CD4-positive, CD25-positive, alpha-beta regulatory T cell (primary cell): ENCODE results near the gene HSPB7. TPM values are rescaled to one million over a fixed set of nuclear protein-coding genes. Genes with fewer than 3 reads are reported as not detected.

ENCODE experiments used
- ATAC-seq, 2 donors: fragments of 150-1000 bp; cut with Tn5 transposase; one replicate each; pipeline ENCODE4 v1.10.0; 2021; ENCODE audit warnings: low read depth in 2 of 2, moderate number of reproducible peaks in 2 of 2, moderate library complexity in 1 of 2
- DNase-seq, 3 donors: peaks; one replicate each; pipeline versions ENCODE4 v3.0.0 to v3.0.0-alpha.2; 2012 to 2022; ENCODE audit warnings: mixed read lengths in 1 of 3
- H3K27ac ChIP-seq: one replicate; pipeline ENCODE4 v1.7.0; 2013; ENCODE audit warnings: mild to moderate bottlenecking, low read length; ENCODE audit not compliant: insufficient read depth, poor library complexity, severe bottlenecking
- H3K27me3 ChIP-seq: one replicate; pipeline ENCODE4 v1.7.0; 2013; ENCODE audit warnings: low read length; ENCODE audit not compliant: control insufficient read depth, insufficient read depth
- H3K36me3 ChIP-seq: one replicate; pipeline ENCODE4 v1.7.0; 2013; ENCODE audit warnings: mild to moderate bottlenecking, low read length, moderate library complexity; ENCODE audit not compliant: control insufficient read depth, insufficient read depth
- H3K4me1 ChIP-seq: 2 replicates; pipeline ENCODE4 v1.7.0; 2013; ENCODE audit warnings: mild to moderate bottlenecking, low read length; ENCODE audit not compliant: insufficient read depth, control insufficient read depth, poor library complexity, severe bottlenecking
- H3K4me3 ChIP-seq: one replicate; pipeline ENCODE4 v1.7.0; 2013; ENCODE audit warnings: low read depth, mild to moderate bottlenecking, low read length, moderate library complexity
- H3K9me3 ChIP-seq, 2 experiments: 1 replicate in 1 of 2; 2 replicates in 1 of 2; pipeline ENCODE4 v1.7.0; 2013; ENCODE audit warnings: low read length in 2 of 2, mild to moderate bottlenecking in 1 of 2, moderate library complexity in 1 of 2; ENCODE audit not compliant: control insufficient read depth in 2 of 2
- H3K27ac Mint-ChIP-seq, 3 donors: one replicate each; pipeline ENCODE4 v1.8.0; 2020 to 2022; ENCODE audit warnings: mild to moderate bottlenecking in 3 of 3, mixed read lengths in 3 of 3, moderate library complexity in 2 of 3
- H3K27me3 Mint-ChIP-seq: one replicate; pipeline ENCODE4 v1.8.0; 2022; ENCODE audit warnings: mild to moderate bottlenecking, mixed read lengths
- H3K36me3 Mint-ChIP-seq: one replicate; pipeline ENCODE4 v1.8.0; 2020; ENCODE audit warnings: mixed read lengths
- H3K4me1 Mint-ChIP-seq, 4 donors: one replicate each; pipeline ENCODE4 v1.8.0; 2020 to 2022; ENCODE audit warnings: mixed read lengths in 4 of 4, mild to moderate bottlenecking in 1 of 4
- H3K4me3 Mint-ChIP-seq, 4 donors: one replicate each; pipeline ENCODE4 v1.8.0; 2020 to 2022; ENCODE audit warnings: mild to moderate bottlenecking in 4 of 4, mixed read lengths in 4 of 4, moderate library complexity in 3 of 4
- H3K9me3 Mint-ChIP-seq, 7 donors: one replicate each; pipeline ENCODE4 v1.8.0; 2020 to 2022; ENCODE audit warnings: mixed read lengths in 7 of 7, mild to moderate bottlenecking in 3 of 7, moderate library complexity in 2 of 7
- polyA plus RNA-seq, 4 donors: library from polyadenylated mRNA; unstranded; fragments of 300-500 nt; fragmentation: Illumina TruSeq; gene quantifications; one replicate each; pipeline ENCODE4 v1.2.3, GENCODE V29; 2021
- total RNA-seq: library from RNA; stranded (reverse); gene quantifications from one replicate; pipeline ENCODE4 v1.2.3, GENCODE V29; 2022

The HSPB7 gene
- total and polyA plus RNA-seq, 5 donors from 2014 or later: not detected

GRCh38 chr1:16019644-16020277 is 1.9 kb upstream of the HSPB7 start:
- Histone ChIP-seq H3K4me3 (no peak overlapping the region), H3K27ac (no peak overlapping the region), H3K4me1 (no peaks in the 10 kb centered on the region), H3K36me3 (no peaks in the 10 kb centered on the region), H3K9me3 (no peaks in the 10 kb centered on the region), H3K27me3 (no peaks in the 10 kb centered on the region)
- Mint-ChIP-seq H3K9me3 (no peaks in the 10 kb centered on the region), H3K36me3 (no peaks in the 10 kb centered on the region), H3K27ac (peak overlapping the region in 1 of 3 donors; percentile 38), H3K27me3 (peaks cover 2% of the 10 kb centered on the region), H3K4me3 (no peak overlapping the region), H3K4me1 (no peaks in the 10 kb centered on the region)
- no peak for DNase-seq
- ATAC-seq: no peak

DNA sequence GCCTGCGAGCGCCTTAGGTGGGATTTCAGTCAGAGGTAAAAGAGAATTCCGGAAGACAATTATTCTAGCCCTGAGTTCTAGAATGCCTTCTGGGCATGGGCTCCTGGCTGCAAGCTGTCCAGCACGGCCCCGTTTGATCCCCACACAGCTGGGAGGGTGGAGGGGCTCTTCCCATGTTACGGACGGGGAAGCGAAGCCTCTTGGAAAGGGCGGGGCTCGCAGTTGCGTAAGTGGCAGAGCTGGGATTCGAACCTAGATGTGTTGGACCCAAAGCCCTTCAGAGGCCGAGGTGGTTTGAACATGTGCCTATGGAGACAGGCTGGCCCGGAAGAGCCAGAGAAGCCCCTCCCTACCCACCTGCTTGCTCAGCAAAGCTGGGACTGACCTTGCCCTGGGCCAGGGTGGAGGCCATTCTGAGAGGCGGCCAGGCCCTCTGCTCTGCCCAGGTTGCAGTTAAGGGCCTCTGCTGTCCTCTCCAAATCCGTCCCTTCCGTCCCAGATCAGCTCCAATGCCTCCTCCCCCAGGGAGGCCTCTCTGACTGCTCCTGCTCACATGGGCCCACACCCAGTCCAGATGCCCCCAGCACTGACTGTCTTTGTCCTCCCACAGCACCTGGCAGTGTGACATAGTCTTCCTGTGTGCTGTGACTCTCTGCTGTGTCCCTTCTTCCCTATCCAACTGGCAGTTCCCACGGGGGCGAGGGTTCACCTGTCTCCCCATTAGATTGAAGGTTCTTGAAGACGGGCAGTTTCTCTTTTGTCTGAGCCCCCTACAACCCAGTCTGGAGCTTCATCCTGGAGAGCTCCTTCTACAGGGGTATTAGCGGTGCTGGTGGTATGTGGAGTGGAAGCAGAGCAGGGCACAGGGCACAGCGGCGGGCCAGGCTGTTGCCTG is 1.2 kb upstream of the HSPB7 start:
- H3K27me3 Mint-ChIP-seq: peaks cover 9% of the 10 kb centered on the region
- H3K4me1 Mint-ChIP-seq: no peaks in the 10 kb centered on the region
- H3K27ac ChIP-seq: no peak overlapping the region
- H3K9me3 Mint-ChIP-seq: no peaks in the 10 kb centered on the region
- H3K4me3 Mint-ChIP-seq: no peak overlapping the region
- H3K36me3 ChIP-seq: no peaks in the 10 kb centered on the region
- H3K4me3 ChIP-seq: no peak overlapping the region
- no peak for ATAC-seq
- no peaks in the 10 kb centered on the region for H3K27me3 ChIP-seq
- H3K4me1 ChIP-seq: no peaks in the 10 kb centered on the region
- H3K27ac Mint-ChIP-seq: peak overlapping the region in 1 of 3 donors; percentile 38
- H3K36me3 Mint-ChIP-seq: no peaks in the 10 kb centered on the region
- H3K9me3 ChIP-seq: no peaks in the 10 kb centered on the region
- DNase-seq: no peak

- no peaks in the 10 kb centered on the region for H3K36me3 Mint-ChIP-seq
- Histone ChIP-seq H3K4me3 (no peak overlapping the region), H3K27me3 (no peaks in the 10 kb centered on the region), H3K27ac (no peak overlapping the region), H3K4me1 (peaks cover 1% of the 10 kb centered on the region), H3K36me3 (no peaks in the 10 kb centered on the region), H3K9me3 (no peaks in the 10 kb centered on the region)
- DNase-seq (no peak), ATAC-seq (no peak)
- H3K4me1 Mint-ChIP-seq: no peaks in the 10 kb centered on the region
- no peak overlapping the region for H3K4me3 Mint-ChIP-seq
- no peaks in the 10 kb centered on the region for H3K9me3 Mint-ChIP-seq
- H3K27me3 Mint-ChIP-seq: peaks cover 16% of the 10 kb centered on the region
- no peak overlapping the region for H3K27ac Mint-ChIP-seq
These were observed 465 bp upstream of the HSPB7 start for GRCh38 chr1:16018308-16018707.

DNA sequence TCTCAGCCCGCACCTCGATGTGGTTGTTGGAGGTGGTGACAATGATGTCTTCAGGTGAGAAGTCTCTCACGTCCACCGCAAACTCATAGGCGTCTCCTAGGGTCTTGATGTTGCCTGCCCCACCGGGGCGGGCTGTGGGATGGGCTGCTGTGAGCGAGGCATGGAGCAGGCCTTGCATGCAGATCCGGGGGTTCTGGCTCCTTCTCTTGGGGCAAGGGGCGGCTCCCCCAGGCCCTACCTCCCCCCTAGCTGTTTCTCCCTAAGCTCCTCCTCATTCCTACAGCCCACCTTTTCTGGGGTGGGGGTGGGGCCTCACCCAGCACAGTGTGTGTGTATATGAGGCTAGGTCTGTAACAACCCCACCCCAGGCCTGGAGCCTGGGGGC is 775 bp downstream of the HSPB7 start:
- Mint-ChIP-seq H3K27me3 (peaks cover 20% of the 10 kb centered on the region), H3K27ac (no peak overlapping the region), H3K4me3 (no peak overlapping the region), H3K4me1 (peaks cover 0 to 6% (median 0%) of the 10 kb centered on the region in 4 donors), H3K9me3 (no peaks in the 10 kb centered on the region), H3K36me3 (no peaks in the 10 kb centered on the region)
- ATAC-seq (no peak), DNase-seq (no peak)
- no peaks in the 10 kb centered on the region for H3K9me3 ChIP-seq
- H3K27ac ChIP-seq: no peak overlapping the region
- peaks cover 13% of the 10 kb centered on the region for H3K4me1 ChIP-seq
- H3K4me3 ChIP-seq: no peak overlapping the region
- H3K36me3 ChIP-seq: no peaks in the 10 kb centered on the region
- no peaks in the 10 kb centered on the region for H3K27me3 ChIP-seq

DNA sequence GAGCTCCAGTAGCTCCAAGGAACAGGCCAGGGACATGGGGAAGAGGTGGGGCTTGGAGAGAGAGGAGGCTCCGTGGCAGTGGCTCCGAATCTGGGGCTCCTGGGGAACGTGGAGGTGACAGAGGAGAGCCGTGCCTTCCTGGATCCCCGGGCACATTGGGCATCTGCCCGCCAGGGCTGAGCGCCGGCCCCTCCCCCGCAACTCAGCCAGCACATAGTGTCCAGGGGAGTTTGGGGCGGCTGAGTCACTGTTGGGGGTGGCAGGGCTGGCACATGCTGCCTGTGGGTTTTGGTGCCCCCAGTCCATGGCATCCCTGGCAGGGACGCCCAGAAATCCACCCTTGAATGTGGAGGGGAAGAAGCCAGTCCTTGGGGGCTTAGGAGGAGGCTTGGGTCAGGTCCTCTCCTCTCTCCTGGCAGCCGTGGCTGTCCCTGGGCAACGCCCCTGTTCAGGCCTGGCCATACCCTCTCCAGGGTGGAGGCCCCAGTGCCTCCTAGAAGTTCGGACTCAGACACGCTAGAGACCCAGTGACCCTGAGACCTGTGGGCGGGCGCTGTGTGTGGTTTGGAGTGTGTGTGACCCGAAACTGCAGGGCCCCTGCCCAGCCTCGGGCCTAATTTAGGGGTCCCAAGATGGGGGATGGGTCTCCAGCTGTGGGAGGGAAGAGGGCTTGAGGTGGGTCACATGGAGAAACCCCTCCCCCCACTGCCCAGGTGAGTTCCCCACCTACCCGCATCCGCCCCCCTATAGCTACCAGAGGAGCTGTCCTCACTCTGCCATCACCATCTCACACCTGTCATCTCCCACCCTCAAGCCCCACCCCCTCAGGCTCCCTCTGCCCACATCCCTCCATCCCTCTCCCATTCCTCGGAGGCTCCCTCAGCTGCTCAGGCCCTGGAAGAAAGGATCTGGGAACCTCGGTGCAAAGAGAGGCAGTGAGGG is 1.6 kb downstream of the HSPB7 start:
- Mint-ChIP-seq H3K9me3 (no peaks in the 10 kb centered on the region), H3K27ac (no peak overlapping the region), H3K36me3 (no peaks in the 10 kb centered on the region), H3K4me1 (peaks cover 0 to 7% (median 0%) of the 10 kb centered on the region in 4 donors), H3K4me3 (no peak overlapping the region), H3K27me3 (peaks cover 21% of the 10 kb centered on the region)
- Histone ChIP-seq H3K4me3 (no peak overlapping the region), H3K9me3 (no peaks in the 10 kb centered on the region), H3K27me3 (no peaks in the 10 kb centered on the region), H3K27ac (no peak overlapping the region), H3K36me3 (no peaks in the 10 kb centered on the region), H3K4me1 (peaks cover 13% of the 10 kb centered on the region)
- DNase-seq (no peak), ATAC-seq (no peak)

GRCh38 chr1:16015491-16015890 is 2.4 kb downstream of the HSPB7 start:
- no peak overlapping the region for H3K4me3 Mint-ChIP-seq
- H3K27me3 Mint-ChIP-seq: peaks cover 21% of the 10 kb centered on the region
- Histone ChIP-seq H3K27ac (no peak overlapping the region), H3K36me3 (no peaks in the 10 kb centered on the region), H3K27me3 (no peaks in the 10 kb centered on the region), H3K9me3 (no peaks in the 10 kb centered on the region), H3K4me3 (no peak overlapping the region), H3K4me1 (peaks cover 13% of the 10 kb centered on the region)
- DNase-seq (no peak), ATAC-seq (no peak)
- no peaks in the 10 kb centered on the region for H3K36me3 Mint-ChIP-seq
- H3K4me1 Mint-ChIP-seq: peaks cover 0 to 7% (median 0%) of the 10 kb centered on the region in 4 donors
- H3K27ac Mint-ChIP-seq: no peak overlapping the region
- H3K9me3 Mint-ChIP-seq: no peaks in the 10 kb centered on the region

DNA sequence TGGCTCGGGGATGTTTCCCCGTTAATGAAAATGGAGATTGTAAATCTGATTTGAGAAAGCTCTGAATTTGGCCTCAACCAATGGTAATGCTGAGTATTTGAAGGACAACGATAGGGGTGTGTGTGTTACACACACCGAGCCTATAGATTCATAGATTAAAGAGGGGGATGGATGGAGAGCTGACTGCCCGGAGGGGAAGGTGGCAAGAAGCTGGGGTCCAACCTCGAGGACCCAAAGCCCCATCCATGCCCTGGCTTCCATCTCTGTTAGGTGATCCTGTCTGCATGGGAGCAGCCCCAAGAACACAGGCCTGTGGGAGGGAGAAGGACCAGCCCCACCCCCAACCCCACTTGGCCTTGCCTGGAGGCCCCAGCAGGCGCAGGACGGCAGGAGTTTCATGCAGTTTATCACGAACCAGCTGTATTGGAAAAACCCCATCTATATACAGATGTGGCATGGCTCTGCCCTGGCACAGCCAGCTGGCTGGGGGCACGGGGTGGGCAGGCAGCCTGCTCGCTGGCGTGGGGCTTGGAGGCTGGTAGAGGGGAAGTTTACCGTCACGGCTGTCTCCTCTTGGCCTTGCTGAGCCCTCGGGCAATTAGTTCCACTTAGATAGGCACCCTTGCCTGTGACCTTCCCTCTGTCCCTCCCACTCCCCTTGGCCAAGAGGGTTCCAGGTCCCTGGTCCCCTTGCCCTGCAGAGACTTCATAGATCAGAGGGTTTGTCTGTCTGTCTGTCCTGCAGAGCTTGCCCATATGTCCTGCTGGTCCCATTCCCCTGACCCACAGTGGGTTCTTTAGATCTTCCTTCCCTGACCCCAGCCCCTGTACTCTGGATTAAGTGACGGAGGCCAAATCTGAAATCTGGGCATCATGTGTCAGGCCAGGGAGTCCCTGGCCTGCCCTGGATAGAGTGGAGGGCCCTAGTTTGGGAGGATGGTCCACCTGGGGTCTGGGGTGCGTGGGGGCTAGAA is 3.0 kb downstream of the HSPB7 start:
- no peaks in the 10 kb centered on the region for H3K27me3 ChIP-seq
- Mint-ChIP-seq H3K9me3 (no peaks in the 10 kb centered on the region), H3K36me3 (no peaks in the 10 kb centered on the region), H3K4me1 (peaks cover 0 to 7% (median 0%) of the 10 kb centered on the region in 4 donors), H3K4me3 (no peak overlapping the region), H3K27ac (no peak overlapping the region), H3K27me3 (peaks cover 21% of the 10 kb centered on the region)
- DNase-seq: no peak
- H3K36me3 ChIP-seq: no peaks in the 10 kb centered on the region
- H3K27ac ChIP-seq: no peak overlapping the region
- H3K4me3 ChIP-seq: no peak overlapping the region
- no peaks in the 10 kb centered on the region for H3K9me3 ChIP-seq
- ATAC-seq: no peak
- H3K4me1 ChIP-seq: peaks cover 13% of the 10 kb centered on the region
